IMR-90 (cell line): ENCODE results near the gene LETM1. TPM values are rescaled to one million over a fixed set of nuclear protein-coding genes. Genes with fewer than 3 reads are reported as not detected.

Experiments
- ATAC-seq: fragments of 200-7000 bp; cut with Tn5 transposase; 2 replicates; pipeline ENCODE4 v1.9.1; 2020; ENCODE audit warnings: low read depth, mild to moderate bottlenecking, moderate library complexity
- BruUV-seq: library from RNA; stranded (reverse); fragments of 400-500 nt; replicated peaks from 2 replicates; lab custom pipeline; 2021; lab: Mats Ljungman, UMichigan
- CTCF ChIA-PET: fragments of 300-600 bp; formaldehyde crosslinking; extraction: SDS; loops from one replicate; lab custom pipeline; 2021; ENCODE audit warnings: antibody characterized with exemption; lab: Yijun Ruan, JAX
- POLR2A ChIA-PET: fragments of 300-600 bp; sonication (Branson Sonifier 250); formaldehyde crosslinking; loops from one replicate; lab custom pipeline; 2022; ENCODE audit warnings: antibody characterized with exemption; ENCODE audit not compliant: unreplicated experiment; lab: Charles Lee
- DNase-seq: peaks from one replicate; pipeline ENCODE4 v3.0.0; 2013
- H2AFZ ChIP-seq: replicated peaks from 2 replicates; pipeline ENCODE3; 2013; ENCODE audit warnings: low read length, mild to moderate bottlenecking; ENCODE audit not compliant: poor library complexity
- H2AK5ac ChIP-seq: 2 replicates; pipeline ENCODE4 v1.6.1; 2013; ENCODE audit warnings: low read depth, low read length, inconsistent platforms
- H2AK9ac ChIP-seq: replicated peaks from 2 replicates; pipeline ENCODE3; 2013; ENCODE audit warnings: mild to moderate bottlenecking, low read depth, low read length, moderate library complexity; ENCODE audit not compliant: poor library complexity
- H2BK120ac ChIP-seq: 2 replicates; pipeline ENCODE4 v1.6.1; 2013; ENCODE audit warnings: low read depth, low read length, inconsistent platforms
- H2BK15ac ChIP-seq: 3 replicates; pipeline ENCODE4 v1.6.1; 2013; ENCODE audit warnings: low read depth, low read length, inconsistent platforms
- H2BK20ac ChIP-seq: 2 replicates; pipeline ENCODE4 v1.6.1; 2013; ENCODE audit warnings: low read depth, mild to moderate bottlenecking, inconsistent platforms, low read length, moderate library complexity
- H2BK5ac ChIP-seq: 2 replicates; pipeline ENCODE4 v1.6.1; 2013; ENCODE audit warnings: mild to moderate bottlenecking, low read depth, low read length, inconsistent platforms; ENCODE audit not compliant: poor library complexity, severe bottlenecking
- H3K14ac ChIP-seq: replicated peaks from 2 replicates; pipeline ENCODE4 v1.6.1; 2013; ENCODE audit warnings: low read depth, low read length, inconsistent platforms
- H3K18ac ChIP-seq: 2 replicates; pipeline ENCODE4 v1.6.1; 2013; ENCODE audit warnings: low read depth, low read length, control low read depth
- H3K23ac ChIP-seq: 2 replicates; pipeline ENCODE4 v1.6.1; 2013; ENCODE audit warnings: low read depth, low read length, inconsistent platforms
- H3K27ac ChIP-seq: 2 replicates; pipeline ENCODE4 v1.5.1; 2013; ENCODE audit warnings: mild to moderate bottlenecking, control low read depth, low read length; ENCODE audit not compliant: insufficient read depth
- H3K27me3 ChIP-seq: 2 replicates; pipeline ENCODE4 v1.6.1; 2013; ENCODE audit warnings: low read length; ENCODE audit not compliant: control insufficient read depth, insufficient read depth
- H3K36me3 ChIP-seq: 2 replicates; pipeline ENCODE4 v1.6.1; 2013; ENCODE audit warnings: low read length, mixed read lengths; ENCODE audit not compliant: control insufficient read depth, insufficient read depth
- H3K4ac ChIP-seq: 2 replicates; pipeline ENCODE4 v1.6.1; 2013; ENCODE audit warnings: low read depth, low read length, inconsistent platforms
- H3K4me1 ChIP-seq: 2 replicates; pipeline ENCODE4 v1.6.1; 2013; ENCODE audit warnings: low read length, mixed read lengths; ENCODE audit not compliant: control insufficient read depth, insufficient read depth
- H3K4me2 ChIP-seq: 2 replicates; pipeline ENCODE4 v1.6.1; 2013; ENCODE audit warnings: low read depth, mild to moderate bottlenecking, control low read depth, low read length, moderate library complexity
- H3K4me3 ChIP-seq: 2 replicates; pipeline ENCODE4 v1.5.1; 2013; ENCODE audit warnings: low read depth, mild to moderate bottlenecking, control low read depth, low read length, moderate library complexity; ENCODE audit not compliant: insufficient read depth
- H3K56ac ChIP-seq: 2 replicates; pipeline ENCODE4 v1.6.1; 2013; ENCODE audit warnings: low read length, inconsistent platforms; ENCODE audit not compliant: insufficient read depth; ENCODE audit errors: extremely low read depth
- H3K79me1 ChIP-seq, 2 experiments: 2 replicates each; pipeline ENCODE4 v1.6.1; 2013; ENCODE audit warnings: low read length in 2 of 2, inconsistent platforms in 1 of 2, low read depth in 1 of 2
- H3K9ac ChIP-seq: 2 replicates; pipeline ENCODE4 v1.6.1; 2013; ENCODE audit warnings: low read depth, low read length, control low read depth
- H3K9me1 ChIP-seq: 2 replicates; pipeline ENCODE4 v1.6.1; 2013; ENCODE audit warnings: low read length, inconsistent platforms; ENCODE audit not compliant: insufficient read depth
- H3K9me3 ChIP-seq: 2 replicates; pipeline ENCODE4 v1.6.1; 2013; ENCODE audit warnings: low read length; ENCODE audit not compliant: control insufficient read depth, insufficient read depth
- H4K20me1 ChIP-seq: 2 replicates; pipeline ENCODE4 v1.6.1; 2013; ENCODE audit warnings: low read length, inconsistent platforms; ENCODE audit not compliant: insufficient read depth
- H4K5ac ChIP-seq: 2 replicates; pipeline ENCODE4 v1.6.1; 2013; ENCODE audit warnings: mild to moderate bottlenecking, low read depth, low read length, control low read depth
- H4K8ac ChIP-seq, 2 experiments: 2 replicates each; pipeline ENCODE4 v1.6.1; 2013; ENCODE audit warnings: low read depth in 2 of 2, low read length in 2 of 2, control low read depth in 1 of 2, inconsistent platforms in 1 of 2
- H4K91ac ChIP-seq: 2 replicates; pipeline ENCODE4 v1.6.1; 2013; ENCODE audit warnings: low read depth, low read length, inconsistent platforms; ENCODE audit not compliant: insufficient read depth
- FOS ChIP-seq: fragments of 150-350 bp; IDR thresholded peaks from 2 replicates; pipeline ENCODE4 v1.6.1; 2016; ENCODE audit warnings: low read depth, low read length
- MXI1 ChIP-seq: IDR thresholded peaks from 2 replicates; pipeline ENCODE4 v1.6.1; 2012; ENCODE audit warnings: low read depth, mild to moderate bottlenecking, low read length, moderate library complexity, borderline replicate concordance
- USF2 ChIP-seq: fragments of 150-350 bp; IDR thresholded peaks from 2 replicates; pipeline ENCODE4 v1.6.1; 2017; ENCODE audit warnings: mild to moderate bottlenecking, antibody characterized with exemption, low read length, low read depth
- WGBS, 2 experiments: methylation state at CpG; one replicate each; pipeline versions ENCODE4 v1.1.5 to v1.1.7; 2013; ENCODE audit warnings: missing lambda C conversion rate in 2 of 2; ENCODE audit not compliant: insufficient read length in 1 of 2; ENCODE audit errors: extremely low coverage in 2 of 2; 5-methylcytosine and 5-hydroxymethylcytosine counted together
- dilution Hi-C: fragments of 300-500 bp; cut with HindIII; formaldehyde crosslinking; loops from one replicate; pipeline ENCODE4 v1.14.3; 2018; ENCODE audit warnings: low sequenced_read_pairs; ENCODE audit not compliant: unreplicated experiment
- in situ Hi-C: fragments of 300-500 bp; cut with MboI; formaldehyde crosslinking; loops from 3 replicates; pipeline ENCODE4 v1.14.3; 2019; ENCODE audit warnings: low sequenced_read_pairs, inconsistent platforms, mixed read lengths
- intact Hi-C: fragments of 100-400 bp; cut with micrococcal nuclease; formaldehyde crosslinking; loops from 2 replicates; pipeline ENCODE4 v1.10.0; 2022
- polyA plus RNA-seq, 3 experiments: library from polyadenylated mRNA; depleted of rRNA; stranded (reverse); fragments of >200 nt; gene quantifications; 2 replicates each; pipeline ENCODE4 v1.2.3, GENCODE V29; 2012; ENCODE audit warnings: low replicate concordance in 1 of 3
- total RNA-seq: library from RNA; depleted of rRNA; stranded (reverse); fragments of >200 nt; gene quantifications from 2 replicates; pipeline ENCODE4 v1.2.3, GENCODE V29; 2012

Gene LETM1
- total and polyA plus RNA-seq, 2 of the 4 experiments (the other 2 are of a cell fraction), result 25.0 to 49.3 TPM

- no peak for TF ChIP-seq FOS
Measured at GRCh38 chr4:1852904-1853623, 2.9 kb downstream of the LETM1 start (continued).

- H2BK20ac ChIP-seq, result no peak overlapping the region
- H2BK5ac ChIP-seq, result no peak overlapping the region
- H4K8ac ChIP-seq, result no peak overlapping the region
- no peak for DNase-seq
- ChIA-PET POLR2A (no interaction called here), CTCF (no interaction called here)
- H3K79me1 ChIP-seq, result peaks cover 27 to 69% of the 10 kb centered on the region in 2 experiments
- H4K5ac ChIP-seq, result no peak overlapping the region
- H3K4ac ChIP-seq, result 0 out of 2 replicates have a peak overlapping the region, but pooled peaks have one; percentile 2
- no peak overlapping the region for H3K18ac ChIP-seq
- no peaks in the 10 kb centered on the region for H3K9me3 ChIP-seq
- H3K4me2 ChIP-seq, result no peak overlapping the region
- no peak overlapping the region for H2AK9ac ChIP-seq
- H4K91ac ChIP-seq, result no peak overlapping the region
- no peak for ATAC-seq
- intact Hi-C loops (no loop called here), dilution Hi-C loops (no loop called here), in situ Hi-C loops (no loop called here)
- H2BK15ac ChIP-seq, result no peak overlapping the region
- 89% methylated on average over 7 of the region's 16 CpGs; no CpG with 5 or more reads in 1 of the 2 experiments for WGBS, 2 experiments
- H3K4me3 ChIP-seq, result no peak overlapping the region
- peaks cover 35% of the 10 kb centered on the region for H3K9me1 ChIP-seq
- no peak overlapping the region; the same call in 1 of the 2 replicates for H2AK5ac ChIP-seq
- peaks cover 16% of the 10 kb centered on the region; the same call in 1 of the 2 replicates for H3K4me1 ChIP-seq
- peaks cover 5% of the 10 kb centered on the region for H3K36me3 ChIP-seq
- TF ChIP-seq MXI1 (no peak), USF2 (no peak)
- BruUV-seq, result no TSS peak
- H3K14ac ChIP-seq, result no peak overlapping the region
- H3K9ac ChIP-seq, result no peak overlapping the region
- H2BK120ac ChIP-seq, result no peak overlapping the region
- H2AFZ ChIP-seq, result no peak overlapping the region
- H3K27ac ChIP-seq, result no peak overlapping the region
- no peaks in the 10 kb centered on the region for H3K27me3 ChIP-seq
- peaks cover 39% of the 10 kb centered on the region for H4K20me1 ChIP-seq
- H3K56ac ChIP-seq, result no peak overlapping the region
- 0 out of 2 replicates have a peak overlapping the region, but pooled peaks have one; percentile 16 for H3K23ac ChIP-seq
Measured at GRCh38 chr4:1851575-1852410, 4.2 kb downstream of the LETM1 start.
